Naive thymus-derived CD4-positive, alpha-beta T cell (primary cell): ENCODE data around the gene SLC13A4. TPM values are rescaled to one million over a fixed set of nuclear protein-coding genes. Genes with fewer than 3 reads are reported as not detected.

ENCODE experiments used
- ATAC-seq: fragments of 150-1000 bp; cut with Tn5 transposase; 2 replicates; pipeline ENCODE4 v1.10.0; 2021; ENCODE audit warnings: mild to moderate bottlenecking, moderate library complexity
- CTCF ChIA-PET: fragments of 350-600 bp; sonication (Branson Sonifier 250); formaldehyde crosslinking; loops from one replicate; lab custom pipeline; 2021; ENCODE audit warnings: antibody characterized with exemption; lab: Charles Lee
- POLR2A ChIA-PET: fragments of 350-600 bp; sonication (Branson Sonifier 250); formaldehyde crosslinking; loops from one replicate; lab custom pipeline; 2021; ENCODE audit warnings: antibody characterized with exemption, inconsistent platforms; lab: Charles Lee
- DNase-seq, 9 donors: peaks; one replicate each; pipeline versions ENCODE4 v3.0.0 to v3.0.0-alpha.2; 2020 to 2022; ENCODE audit warnings: mixed read lengths in 1 of 9
- H3K27ac ChIP-seq: one replicate; pipeline ENCODE4 v1.7.0; 2013; ENCODE audit warnings: mild to moderate bottlenecking, low read depth, low read length, moderate library complexity
- H3K27me3 ChIP-seq, 2 donors: one replicate each; pipeline ENCODE4 v1.7.0; 2013; ENCODE audit warnings: low read length in 2 of 2, mild to moderate bottlenecking in 2 of 2, moderate library complexity in 2 of 2; ENCODE audit not compliant: control insufficient read depth in 2 of 2, insufficient read depth in 2 of 2
- H3K36me3 ChIP-seq, 3 experiments: 1 replicate in 2 of 3; 2 replicates in 1 of 3; pipeline ENCODE4 v1.7.0; 2013; ENCODE audit warnings: low read length in 3 of 3, mild to moderate bottlenecking in 3 of 3, moderate library complexity in 1 of 3; ENCODE audit not compliant: insufficient read depth in 3 of 3, control insufficient read depth in 2 of 3
- H3K4me1 ChIP-seq, 2 donors: one replicate each; pipeline ENCODE4 v1.7.0; 2013; ENCODE audit warnings: low read length in 2 of 2, mild to moderate bottlenecking in 2 of 2, moderate library complexity in 1 of 2; ENCODE audit not compliant: control insufficient read depth in 2 of 2, insufficient read depth in 2 of 2
- H3K4me3 ChIP-seq: 2 replicates; pipeline ENCODE4 v1.7.0; 2013; ENCODE audit warnings: mild to moderate bottlenecking, low read length
- H3K9me3 ChIP-seq, 3 experiments: 1 replicate in 2 of 3; 2 replicates in 1 of 3; pipeline ENCODE4 v1.7.0; 2013; ENCODE audit warnings: low read length in 3 of 3; ENCODE audit not compliant: control insufficient read depth in 2 of 3
- H3K27ac Mint-ChIP-seq, 9 donors: one replicate each; pipeline ENCODE4 v1.8.0; 2020 to 2022; ENCODE audit warnings: mixed read lengths in 9 of 9, mild to moderate bottlenecking in 8 of 9, moderate library complexity in 5 of 9, inconsistent platforms in 2 of 9
- H3K27me3 Mint-ChIP-seq, 5 donors: one replicate each; pipeline ENCODE4 v1.8.0; 2021 to 2022; ENCODE audit warnings: mixed read lengths in 5 of 5, mild to moderate bottlenecking in 1 of 5
- H3K36me3 Mint-ChIP-seq, 5 donors: one replicate each; pipeline ENCODE4 v1.8.0; 2020 to 2022; ENCODE audit warnings: mixed read lengths in 5 of 5, mild to moderate bottlenecking in 3 of 5, inconsistent platforms in 1 of 5
- H3K4me1 Mint-ChIP-seq, 7 donors: one replicate each; pipeline ENCODE4 v1.8.0; 2020 to 2022; ENCODE audit warnings: mixed read lengths in 7 of 7, mild to moderate bottlenecking in 3 of 7, inconsistent platforms in 1 of 7
- H3K4me3 Mint-ChIP-seq, 10 donors: one replicate each; pipeline ENCODE4 v1.8.0; 2020 to 2022; ENCODE audit warnings: mild to moderate bottlenecking in 10 of 10, mixed read lengths in 10 of 10, moderate library complexity in 6 of 10, inconsistent platforms in 2 of 10
- H3K9me3 Mint-ChIP-seq, 11 donors: one replicate each; pipeline ENCODE4 v1.8.0; 2020 to 2022; ENCODE audit warnings: mixed read lengths in 11 of 11, mild to moderate bottlenecking in 4 of 11, inconsistent platforms in 1 of 11, moderate library complexity in 1 of 11
- intact Hi-C, 2 donors: fragments of 100-400 bp; cut with micrococcal nuclease; formaldehyde crosslinking; loops; one replicate each; pipeline ENCODE4 v1.15.1; 2023
- polyA plus RNA-seq, 2 donors: library from polyadenylated mRNA; unstranded; fragments of 300-500 nt; fragmentation: Illumina TruSeq; gene quantifications; one replicate each; pipeline ENCODE4 v1.2.3, GENCODE V29; 2021
- total RNA-seq, 6 experiments: library from RNA in 5 of 6; stranded (reverse) in 5 of 6; gene quantifications; 1 replicate in 5 of 6; 2 replicates in 1 of 6; pipeline ENCODE4 v1.2.3 and lab custom pipeline; 2021 to 2026

The SLC13A4 gene
- total and polyA plus RNA-seq, 7 experiments from 2014 or later = 0.02 TPM; not detected in 6

DNA sequence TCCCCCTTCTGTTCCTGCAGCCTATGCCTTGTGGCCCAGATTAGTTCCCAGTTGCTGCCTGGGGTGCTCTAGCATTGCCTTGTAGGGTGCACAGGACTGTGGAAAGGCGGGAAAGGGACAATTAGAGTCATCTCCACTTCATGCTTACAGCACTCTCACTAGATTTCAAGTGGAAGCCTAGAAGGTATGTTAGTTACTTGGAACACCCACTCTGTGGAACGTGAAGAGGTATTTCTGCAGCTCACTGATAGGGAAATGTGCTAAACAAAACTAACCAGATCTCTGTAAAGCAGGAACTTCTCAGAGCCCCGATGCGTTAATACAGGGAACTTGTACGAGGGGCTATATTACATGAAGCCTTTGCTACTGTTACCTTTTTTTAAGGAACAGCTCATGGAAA, 46.2 kb downstream of the SLC13A4 start:
- H3K27ac ChIP-seq = no peak overlapping the region
- intact Hi-C loops = loop anchor here in 1 of 2 donors (2.0 kb wide), 1 partner anchor 19 kb away; the partner anchor contains the start of gene STMP1
- H3K9me3 ChIP-seq = no peaks in the 10 kb centered on the region
- no peaks in the 10 kb centered on the region for H3K9me3 Mint-ChIP-seq
- POLR2A ChIA-PET = no interaction called here
- H3K4me3 Mint-ChIP-seq = no peak overlapping the region
- DNase-seq (no peak), ATAC-seq (no peak)
- no peaks in the 10 kb centered on the region for H3K27me3 ChIP-seq
- CTCF ChIA-PET = interaction anchor here (0.7 kb wide), 1 partner anchor 8 kb away, joined by 4 read pairs; no protein-coding TSS in a partner anchor
- peaks cover 0 to 8% (median 2%) of the 10 kb centered on the region in 7 donors for H3K4me1 Mint-ChIP-seq
- peaks cover 2 to 29% (median 10%) of the 10 kb centered on the region in 5 donors for H3K36me3 Mint-ChIP-seq
- peak overlapping the region in 1 of 9 donors; percentile 24 for H3K27ac Mint-ChIP-seq
- H3K27me3 Mint-ChIP-seq = peaks cover 0 to 2% (median 0%) of the 10 kb centered on the region in 5 donors
- H3K4me1 ChIP-seq = no peaks in the 10 kb centered on the region
- no peak overlapping the region for H3K4me3 ChIP-seq
- peaks cover 0 to 38% (median 2%) of the 10 kb centered on the region in 3 experiments for H3K36me3 ChIP-seq

DNA sequence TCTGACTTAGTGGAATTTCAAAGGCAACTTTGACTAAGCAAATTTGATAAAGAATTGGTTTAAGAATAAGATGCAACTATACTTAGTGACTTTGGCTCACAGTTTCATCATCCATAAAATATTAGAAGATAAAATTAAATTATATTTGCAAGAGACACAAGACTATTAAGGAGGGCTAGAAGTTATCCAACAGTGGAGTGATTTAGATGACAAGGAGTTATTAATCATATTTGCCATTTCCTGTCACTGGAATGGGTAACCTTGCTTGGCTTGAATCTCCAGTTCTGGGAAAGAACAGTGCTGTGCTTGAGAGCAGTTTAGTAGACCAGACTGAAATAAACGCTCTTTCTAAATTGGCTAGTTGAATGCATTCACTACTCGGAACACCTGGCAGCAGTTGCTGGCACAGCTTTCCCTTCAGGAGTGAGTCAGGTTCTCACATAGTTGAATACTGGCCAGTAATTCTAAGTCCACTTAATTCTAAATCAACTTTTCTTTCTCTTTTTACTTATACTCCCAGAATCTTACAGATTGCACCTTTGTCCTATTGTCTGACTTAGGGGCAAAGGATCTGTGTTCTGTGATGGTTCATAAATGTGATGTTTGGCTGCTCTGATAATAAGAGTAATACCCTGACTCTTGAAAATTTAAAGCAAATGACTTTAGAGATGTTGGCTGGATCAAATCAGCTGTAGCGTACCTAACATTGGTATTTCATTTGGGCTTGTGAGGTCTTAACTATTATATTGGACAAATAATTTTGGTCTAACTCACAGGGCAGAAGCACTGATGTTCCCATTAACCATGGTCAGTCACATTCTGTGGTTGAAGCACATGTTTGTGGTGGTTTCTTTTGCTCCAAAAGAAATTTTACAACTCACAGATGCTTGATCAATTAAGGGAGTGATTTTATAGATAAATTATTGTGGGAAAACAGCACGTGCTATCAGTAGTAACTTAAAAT, 49.1 kb downstream of the SLC13A4 start:
- no peaks in the 10 kb centered on the region for H3K4me1 ChIP-seq
- Mint-ChIP-seq H3K4me1 (peaks cover 0 to 8% (median 0%) of the 10 kb centered on the region in 7 donors), H3K36me3 (peaks cover 9 to 38% (median 23%) of the 10 kb centered on the region in 5 donors), H3K4me3 (no peak overlapping the region), H3K9me3 (no peaks in the 10 kb centered on the region), H3K27ac (peak overlapping the region in 1 of 9 donors; percentile 5), H3K27me3 (peaks cover 0 to 2% (median 0%) of the 10 kb centered on the region in 5 donors)
- no peak overlapping the region for H3K27ac ChIP-seq
- peaks cover 0 to 58% (median 9%) of the 10 kb centered on the region in 3 experiments for H3K36me3 ChIP-seq
- H3K27me3 ChIP-seq = no peaks in the 10 kb centered on the region
- no peaks in the 10 kb centered on the region for H3K9me3 ChIP-seq
- ATAC-seq (no peak), DNase-seq (no peak)
- intact Hi-C loops = no loop called here
- POLR2A ChIA-PET = no interaction called here
- H3K4me3 ChIP-seq = no peak overlapping the region
- CTCF ChIA-PET = no interaction called here

DNA sequence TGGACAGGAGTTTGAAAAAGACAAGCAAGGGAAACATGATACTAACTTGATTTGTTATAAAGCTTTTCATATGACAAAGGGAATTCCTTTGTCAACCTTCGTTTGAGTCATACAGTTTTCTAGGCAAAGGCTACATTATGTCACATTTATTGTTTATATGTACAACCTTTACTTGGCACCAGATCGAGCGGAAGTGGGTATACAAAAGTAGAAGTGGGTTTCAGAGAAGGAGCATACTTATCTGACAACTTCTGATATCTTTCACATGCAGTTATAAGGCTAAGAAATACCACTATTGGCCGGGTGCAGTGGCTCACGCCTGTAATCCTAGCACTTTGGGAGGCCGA, 54.7 kb downstream of the SLC13A4 start:
- H3K36me3 Mint-ChIP-seq = peaks cover 15 to 41% (median 20%) of the 10 kb centered on the region in 5 donors
- CTCF ChIA-PET = interaction anchor here (0.9 to 1.3 kb wide), 4 partner anchors 9 to 335 kb away, joined by 4 to 5 read pairs (median 4); partner anchors contain the start of gene STMP1
- peak; percentile 50 for ATAC-seq

DNA sequence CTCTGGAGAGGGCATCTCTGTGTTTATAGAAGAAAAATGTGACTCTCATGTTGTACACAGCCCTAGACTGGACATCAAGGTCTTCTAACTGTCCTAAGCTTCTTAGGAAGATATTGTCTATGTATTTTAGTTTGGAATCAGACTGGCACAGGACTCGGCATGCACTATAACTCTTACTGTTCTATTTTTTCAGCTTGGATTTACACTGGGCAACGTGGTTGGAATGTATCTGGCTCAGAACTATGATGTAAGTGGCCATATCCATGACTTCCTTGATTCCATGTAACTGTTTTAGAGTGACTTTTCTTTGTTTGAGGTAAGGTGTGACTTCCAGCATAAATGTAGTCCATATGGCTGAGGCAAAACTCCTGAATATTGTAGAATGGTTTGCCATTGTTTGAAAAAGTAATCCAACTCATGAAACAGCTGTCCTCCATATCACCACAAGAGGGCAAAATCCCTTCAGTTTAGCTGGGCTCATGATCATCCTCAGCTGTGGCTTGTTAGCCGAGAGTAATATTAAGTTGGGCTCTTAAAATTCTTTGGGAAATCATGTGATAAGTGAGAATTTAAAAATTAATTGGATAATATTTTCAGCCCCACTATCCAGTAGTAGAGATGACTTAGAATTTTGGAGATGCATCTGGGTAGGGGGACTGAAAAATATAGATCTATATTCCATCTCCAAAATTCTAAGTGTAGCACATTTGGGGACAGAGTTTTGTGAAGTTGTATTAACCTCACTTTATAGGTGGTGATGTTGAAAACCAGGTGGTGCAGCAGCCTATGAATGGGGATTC, 55.2 kb downstream of the SLC13A4 start:
- Histone ChIP-seq H3K4me1 (no peaks in the 10 kb centered on the region), H3K27ac (no peak overlapping the region), H3K4me3 (no peak overlapping the region), H3K36me3 (peaks cover 0 to 36% (median 14%) of the 10 kb centered on the region in 3 experiments), H3K27me3 (no peaks in the 10 kb centered on the region), H3K9me3 (no peaks in the 10 kb centered on the region)
- Mint-ChIP-seq H3K27ac (peak overlapping the region in 2 of 9 donors; percentile 15 to 33), H3K9me3 (peaks cover 0 to 4% (median 0%) of the 10 kb centered on the region in 11 donors), H3K36me3 (peaks cover 15 to 41% (median 19%) of the 10 kb centered on the region in 5 donors), H3K4me3 (no peak overlapping the region), H3K4me1 (peaks cover 13 to 41% (median 38%) of the 10 kb centered on the region in 7 donors), H3K27me3 (no peaks in the 10 kb centered on the region)
- intact Hi-C loops = loop anchor here (1.0 kb wide), 1 partner anchor 337 kb away; no protein-coding TSS in a partner anchor
- ChIA-PET CTCF (interaction anchor here (0.9 to 1.7 kb wide), 3 partner anchors 11 to 343 kb away, joined by 5 read pairs; partner anchors contain the start of gene STMP1), POLR2A (interaction anchor here (1.3 kb wide), 1 partner anchor 10 kb away, joined by 5 read pairs; the partner anchor contains the start of gene STMP1)
- DNase-seq (peak in 3 of 9 donors; percentile 9 to 15 (median 15)), ATAC-seq (peak; percentile 75)

More for the DNA sequence above, 54.7 kb downstream of the SLC13A4 start:
- POLR2A ChIA-PET = no interaction called here
- Histone ChIP-seq H3K9me3 (no peaks in the 10 kb centered on the region), H3K27ac (no peak overlapping the region), H3K4me1 (no peaks in the 10 kb centered on the region), H3K36me3 (peaks cover 0 to 42% (median 14%) of the 10 kb centered on the region in 3 experiments), H3K4me3 (no peak overlapping the region), H3K27me3 (no peaks in the 10 kb centered on the region)
- intact Hi-C loops = loop anchor here (1.0 kb wide), 1 partner anchor 336 kb away; no protein-coding TSS in a partner anchor
- Mint-ChIP-seq H3K27me3 (no peaks in the 10 kb centered on the region), H3K4me1 (peaks cover 12 to 35% (median 34%) of the 10 kb centered on the region in 7 donors), H3K9me3 (peaks cover 0 to 4% (median 0%) of the 10 kb centered on the region in 11 donors), H3K4me3 (no peak overlapping the region), H3K27ac (peak overlapping the region in 1 of 9 donors; percentile 15)
- no peak for DNase-seq

DNA sequence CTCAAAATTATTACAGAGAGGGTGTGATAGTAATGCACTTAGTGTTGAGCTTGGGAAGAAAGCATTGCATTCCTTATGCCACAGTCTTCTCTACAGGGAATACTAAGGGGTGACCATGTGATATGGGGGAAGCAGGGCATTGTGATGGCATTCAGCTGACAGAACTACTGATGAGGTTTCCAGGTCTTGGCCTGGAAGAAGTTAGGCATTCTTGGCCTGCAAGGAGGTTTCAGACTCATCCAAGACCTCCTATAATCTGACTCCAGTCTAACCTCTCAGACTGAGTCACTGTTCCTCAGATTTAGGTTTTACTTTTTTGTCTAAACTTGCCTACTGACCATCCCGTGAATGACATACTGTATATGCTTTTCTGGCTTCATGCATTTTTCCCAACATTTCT, 57.8 kb downstream of the SLC13A4 start:
- Histone ChIP-seq H3K27me3 (no peaks in the 10 kb centered on the region), H3K4me1 (no peaks in the 10 kb centered on the region), H3K27ac (no peak overlapping the region), H3K4me3 (no peak overlapping the region), H3K36me3 (peaks cover 0 to 12% (median 10%) of the 10 kb centered on the region in 3 experiments), H3K9me3 (no peaks in the 10 kb centered on the region)
- CTCF ChIA-PET = interaction anchor here (1.0 kb wide), 1 partner anchor 20 kb away, joined by 4 read pairs; no protein-coding TSS in a partner anchor
- ATAC-seq = no peak
- POLR2A ChIA-PET = no interaction called here
- DNase-seq = no peak
- intact Hi-C loops = no loop called here
- peaks cover 0 to 4% (median 0%) of the 10 kb centered on the region in 11 donors for H3K9me3 Mint-ChIP-seq
- peaks cover 23 to 62% (median 57%) of the 10 kb centered on the region in 7 donors for H3K4me1 Mint-ChIP-seq
- H3K36me3 Mint-ChIP-seq = peaks cover 10 to 37% (median 19%) of the 10 kb centered on the region in 5 donors
- H3K27me3 Mint-ChIP-seq = no peaks in the 10 kb centered on the region
- H3K4me3 Mint-ChIP-seq = peak overlapping the region in 2 of 10 donors; percentile 24 to 26
- peak overlapping the region in 2 of 9 donors; percentile 2 to 32 for H3K27ac Mint-ChIP-seq
